HFFc6 (cell line): Measurements from ENCODE around the gene KREMEN1. TPM values are rescaled to one million over a fixed set of nuclear protein-coding genes. Genes with fewer than 3 reads are reported as not detected.

Source experiments
- DNase-seq: peaks from one replicate; pipeline ENCODE4 v3.0.0-alpha.2; 2018
- H3K27ac Mint-ChIP-seq: 2 replicates; pipeline ENCODE4 v1.8.0; 2020; ENCODE audit warnings: mild to moderate bottlenecking, mixed read lengths
- H3K27me3 Mint-ChIP-seq: 2 replicates; pipeline ENCODE4 v1.8.0; 2021; ENCODE audit warnings: mild to moderate bottlenecking, moderate library complexity, mixed read lengths; ENCODE audit not compliant: insufficient read depth
- H3K36me3 Mint-ChIP-seq: 2 replicates; pipeline ENCODE4 v1.8.0; 2021; ENCODE audit warnings: low read depth, mixed read lengths
- H3K4me1 Mint-ChIP-seq: 2 replicates; pipeline ENCODE4 v1.8.0; 2020; ENCODE audit warnings: low read depth, mixed read lengths
- H3K4me3 Mint-ChIP-seq: 2 replicates; pipeline ENCODE4 v1.8.0; 2020; ENCODE audit warnings: mild to moderate bottlenecking, moderate library complexity, mixed read lengths
- H3K9me3 Mint-ChIP-seq: 2 replicates; pipeline ENCODE4 v1.8.0; 2020; ENCODE audit warnings: mild to moderate bottlenecking, mixed read lengths
- CTCF ChIP-seq: fragments of 200-600 bp; sonication (generic); IDR thresholded peaks from 2 replicates; pipeline ENCODE4 v1.5.0; 2021; ENCODE audit warnings: antibody characterized with exemption, mild to moderate bottlenecking
- total RNA-seq, 6 experiments: library from RNA; stranded (reverse); fragmentation: NEBNext Ultra II Directional; extraction: Animal tissue kit (Norgen Biotek cat#: 25700); gene quantifications; 2 replicates in 1 of 6; 3 replicates in 5 of 6; pipeline ENCODE4 v1.2.3, GENCODE V29; 2021

KREMEN1 gene
- total RNA-seq, 6 experiments from 2014 or later: 0.50 to 1.1 (median 0.59) TPM

- Mint-ChIP-seq H3K9me3 (no peaks in the 10 kb centered on the region), H3K27me3 (peaks cover 2% of the 10 kb centered on the region; the same call in 1 of the 2 replicates), H3K36me3 (no peaks in the 10 kb centered on the region), H3K4me1 (no peaks in the 10 kb centered on the region), H3K4me3 (no peak overlapping the region), H3K27ac (no peak overlapping the region)
- no peak for TF ChIP-seq CTCF
- no peak for DNase-seq
These were observed 19.7 kb upstream of the KREMEN1 start for GRCh38 chr22:29053048-29053702.

GRCh38 chr22:29054251-29054767 is 18.5 kb upstream of the KREMEN1 start:
- H3K9me3 Mint-ChIP-seq: no peaks in the 10 kb centered on the region
- H3K36me3 Mint-ChIP-seq: no peaks in the 10 kb centered on the region
- no peak for DNase-seq
- H3K27ac Mint-ChIP-seq: no peak overlapping the region
- peaks cover 4% of the 10 kb centered on the region; the same call in 1 of the 2 replicates for H3K27me3 Mint-ChIP-seq
- TF ChIP-seq CTCF: no peak
- no peak overlapping the region for H3K4me3 Mint-ChIP-seq
- no peaks in the 10 kb centered on the region for H3K4me1 Mint-ChIP-seq

GRCh38 chr22:29055192-29055830 is 17.5 kb upstream of the KREMEN1 start:
- no peak overlapping the region for H3K4me3 Mint-ChIP-seq
- H3K27ac Mint-ChIP-seq: no peak overlapping the region
- no peaks in the 10 kb centered on the region for H3K36me3 Mint-ChIP-seq
- peaks cover 5% of the 10 kb centered on the region; the same call in 1 of the 2 replicates for H3K27me3 Mint-ChIP-seq
- no peak for DNase-seq
- no peak for TF ChIP-seq CTCF
- no peaks in the 10 kb centered on the region for H3K4me1 Mint-ChIP-seq
- no peaks in the 10 kb centered on the region for H3K9me3 Mint-ChIP-seq

GRCh38 chr22:29056472-29056871 is 16.4 kb upstream of the KREMEN1 start:
- Mint-ChIP-seq H3K36me3 (no peaks in the 10 kb centered on the region), H3K4me1 (no peaks in the 10 kb centered on the region), H3K9me3 (no peaks in the 10 kb centered on the region), H3K4me3 (no peak overlapping the region), H3K27ac (no peak overlapping the region), H3K27me3 (peaks cover 16% of the 10 kb centered on the region; the same call in 1 of the 2 replicates)
- TF ChIP-seq CTCF: no peak
- no peak for DNase-seq

- no peak for DNase-seq
- peaks cover 27% of the 10 kb centered on the region; the same call in 1 of the 2 replicates for H3K27me3 Mint-ChIP-seq
- TF ChIP-seq CTCF: no peak
- no peak overlapping the region for H3K4me3 Mint-ChIP-seq
- H3K36me3 Mint-ChIP-seq: no peaks in the 10 kb centered on the region
- no peaks in the 10 kb centered on the region for H3K4me1 Mint-ChIP-seq
- H3K9me3 Mint-ChIP-seq: no peaks in the 10 kb centered on the region
- no peak overlapping the region for H3K27ac Mint-ChIP-seq
These were observed 12.5 kb upstream of the KREMEN1 start for GRCh38 chr22:29060251-29060869.
